Fibroblast of lung (primary cell): ENCODE results near the gene EBF3. TPM values are rescaled to one million over a fixed set of nuclear protein-coding genes. Genes with fewer than 3 reads are reported as not detected.

Experiments used
- DNase-seq, 2 donors: peaks; one replicate each; pipeline versions ENCODE4 v3.0.0 to v3.0.0-alpha.2; 2010; ENCODE audit warnings: low read depth in 2 of 2
- H2AFZ ChIP-seq: 2 replicates; pipeline ENCODE4 v1.5.1; 2012; ENCODE audit warnings: low read length, control low read depth, inconsistent platforms
- H3K27ac ChIP-seq: 2 replicates; pipeline ENCODE4 v1.5.1; 2011; ENCODE audit warnings: low read length, control low read depth; ENCODE audit not compliant: insufficient read depth
- H3K27me3 ChIP-seq: 2 replicates; pipeline ENCODE4 v1.5.1; 2011; ENCODE audit warnings: mild to moderate bottlenecking, low read length; ENCODE audit not compliant: control insufficient read depth, insufficient read depth
- H3K36me3 ChIP-seq: 2 replicates; pipeline ENCODE4 v1.5.1; 2011; ENCODE audit warnings: low read length; ENCODE audit not compliant: control insufficient read depth, insufficient read depth
- H3K4me1 ChIP-seq: 2 replicates; pipeline ENCODE4 v1.5.1; 2011; ENCODE audit warnings: low read length; ENCODE audit not compliant: control insufficient read depth, insufficient read depth; ENCODE audit errors: extremely low read depth
- H3K4me2 ChIP-seq: 2 replicates; pipeline ENCODE4 v1.5.1; 2011; ENCODE audit warnings: low read length, control low read depth; ENCODE audit not compliant: insufficient read depth; ENCODE audit errors: extremely low read depth
- H3K4me3 ChIP-seq, 4 experiments: fragments of 200-600 bp in 1 of 4; sonication (generic) in 1 of 4; replicated peaks in 1 of 4; 2 replicates each; pipeline ENCODE4 v1.5.1; 2011 to 2016; ENCODE audit warnings: low read length in 4 of 4, low read depth in 3 of 4, mild to moderate bottlenecking in 3 of 4, control low read depth in 2 of 4, inconsistent platforms in 1 of 4, mixed read lengths in 1 of 4; ENCODE audit not compliant: insufficient read depth in 1 of 4; ENCODE audit errors: control extremely low read depth in 1 of 4
- H3K79me2 ChIP-seq: 2 replicates; pipeline ENCODE4 v1.5.1; 2012; ENCODE audit warnings: mild to moderate bottlenecking, low read length, inconsistent platforms; ENCODE audit not compliant: control insufficient read depth, insufficient read depth
- H3K9ac ChIP-seq: 2 replicates; pipeline ENCODE4 v1.5.1; 2011; ENCODE audit warnings: mild to moderate bottlenecking, low read length, control low read depth; ENCODE audit not compliant: insufficient read depth
- H3K9me3 ChIP-seq: 2 replicates; pipeline ENCODE4 v1.5.1; 2012; ENCODE audit warnings: low read depth, low read length; ENCODE audit not compliant: control insufficient read depth, insufficient read depth
- H4K20me1 ChIP-seq: 2 replicates; pipeline ENCODE4 v1.5.1; 2011; ENCODE audit warnings: low read length; ENCODE audit not compliant: control insufficient read depth, insufficient read depth; ENCODE audit errors: extremely low read depth
- CTCF ChIP-seq, 2 donors: IDR thresholded peaks in 1 of 2; conservative IDR thresholded peaks in 1 of 2; 1 replicate in 1 of 2; 2 replicates in 1 of 2; pipeline ENCODE4 v1.5.1; 2011 to 2012; ENCODE audit warnings: low read length in 2 of 2, control low read depth in 1 of 2, inconsistent platforms in 1 of 2, low read depth in 1 of 2, mild to moderate bottlenecking in 1 of 2
- EZH2 ChIP-seq: IDR thresholded peaks from 2 replicates; pipeline ENCODE4 v1.5.1; 2012; ENCODE audit warnings: low read length, control low read depth, mild to moderate bottlenecking; ENCODE audit errors: missing control alignments
- polyA plus RNA-seq, 2 donors: library from polyadenylated mRNA; depleted of rRNA in 1 of 2; stranded (reverse) in 1 of 2; unstranded in 1 of 2; fragments of >200 nt; gene quantifications; 2 replicates each; pipeline ENCODE4 v1.2.1, GENCODE V29; 2011 to 2012; ENCODE audit warnings: missing spikeins in 1 of 2
- total RNA-seq: library from RNA; depleted of rRNA; stranded (reverse); fragments of >200 nt; gene quantifications from 2 replicates; pipeline ENCODE4 v1.2.1, GENCODE V29; 2014

The EBF3 gene
- total and polyA plus RNA-seq, 2 donors (not counting 1 experiment from before 2014, with no cell fraction given) = 0.12 to 0.17 TPM

- H3K4me1 ChIP-seq = no peaks in the 10 kb centered on the region
- no peaks in the 10 kb centered on the region for H3K27me3 ChIP-seq
- no peaks in the 10 kb centered on the region for H4K20me1 ChIP-seq
- no peaks in the 10 kb centered on the region for H3K9me3 ChIP-seq
- no peak overlapping the region for H3K27ac ChIP-seq
- no peak overlapping the region for H3K4me2 ChIP-seq
- TF ChIP-seq CTCF (conservative IDR thresholded peaks at IDR 0.05 in 1 of 2, IDR thresholded peaks at IDR 0.05 in 1 of 2; ENCODE audit: low read depth in 1 of 2, low read length in 2 of 2) = peak; percentile 43 to 59
- TF ChIP-seq EZH2 = no peak
- H3K4me3 ChIP-seq = no peak overlapping the region
- no peak overlapping the region for H2AFZ ChIP-seq
- H3K36me3 ChIP-seq = no peaks in the 10 kb centered on the region
- peak in 1 of 2 donors; percentile 8 for DNase-seq
- H3K79me2 ChIP-seq = no peaks in the 10 kb centered on the region
- no peak overlapping the region for H3K9ac ChIP-seq
Observed at GRCh38 chr10:129888784-129889616, 75.1 kb downstream of the EBF3 start.

- Histone ChIP-seq H3K4me3 (no peak overlapping the region), H3K27ac (no peak overlapping the region), H3K27me3 (no peaks in the 10 kb centered on the region), H3K9ac (no peak overlapping the region), H3K9me3 (no peaks in the 10 kb centered on the region), H3K4me1 (no peaks in the 10 kb centered on the region), H4K20me1 (no peaks in the 10 kb centered on the region), H2AFZ (no peak overlapping the region), H3K4me2 (no peak overlapping the region), H3K36me3 (no peaks in the 10 kb centered on the region), H3K79me2 (no peaks in the 10 kb centered on the region)
- no peak for DNase-seq
- no peak for TF ChIP-seq CTCF (conservative IDR thresholded peaks at IDR 0.05 in 1 of 2, IDR thresholded peaks at IDR 0.05 in 1 of 2; ENCODE audit: low read depth in 1 of 2, low read length in 2 of 2)
- no peak for TF ChIP-seq EZH2
Observed at GRCh38 chr10:129887986-129888783, 75.9 kb downstream of the EBF3 start.

GRCh38 chr10:129887381-129887905, 76.6 kb downstream of the EBF3 start:
- Histone ChIP-seq H3K4me3 (no peak overlapping the region), H3K4me1 (no peaks in the 10 kb centered on the region), H3K27ac (no peak overlapping the region), H3K27me3 (no peaks in the 10 kb centered on the region), H4K20me1 (no peaks in the 10 kb centered on the region), H3K9me3 (no peaks in the 10 kb centered on the region), H3K36me3 (no peaks in the 10 kb centered on the region), H3K9ac (no peak overlapping the region), H3K4me2 (no peak overlapping the region), H3K79me2 (no peaks in the 10 kb centered on the region), H2AFZ (no peak overlapping the region)
- TF ChIP-seq CTCF (conservative IDR thresholded peaks at IDR 0.05 in 1 of 2, IDR thresholded peaks at IDR 0.05 in 1 of 2; ENCODE audit: low read depth in 1 of 2, low read length in 2 of 2) (no peak), EZH2 (no peak)
- no peak for DNase-seq
